H1 (cell line): ENCODE data around the gene SMOC2. TPM values are rescaled to one million over a fixed set of nuclear protein-coding genes. Genes with fewer than 3 reads are reported as not detected.

ENCODE experiments used
- CTCF ChIA-PET: fragments of 300-600 bp; sonication (Branson Sonifier 250); formaldehyde crosslinking; loops from one replicate; lab custom pipeline; 2021; ENCODE audit not compliant: partially characterized antibody; lab: Charles Lee
- POLR2A ChIA-PET: fragments of 300-600 bp; sonication (Branson Sonifier 250); formaldehyde crosslinking; loops from one replicate; lab custom pipeline; 2021; ENCODE audit warnings: inconsistent platforms; ENCODE audit not compliant: partially characterized antibody; lab: Charles Lee
- DNase-seq, 2 experiments: peaks; one replicate each; pipeline versions ENCODE4 v3.0.0 to v3.0.0-alpha.2; 2010 to 2022; ENCODE audit warnings: low spot score in 2 of 2, low read depth in 1 of 2, mixed read lengths in 1 of 2
- FAIRE-seq: peaks from 2 replicates; lab custom pipeline; 2011; peaks lifted over from hg19 to GRCh38; lab: Jason Lieb, UNC
- H2AFZ ChIP-seq: 2 replicates; pipeline ENCODE4 v1.8.1; 2012; ENCODE audit warnings: low read length, inconsistent platforms
- H2AK5ac ChIP-seq: 2 replicates; pipeline ENCODE4 v1.6.1; 2013; ENCODE audit warnings: low read depth, low read length
- H2BK120ac ChIP-seq: replicated peaks from 2 replicates; pipeline ENCODE3; 2013; ENCODE audit warnings: low read depth, low read length, inconsistent platforms
- H2BK12ac ChIP-seq: 2 replicates; pipeline ENCODE4 v1.6.1; 2013; ENCODE audit warnings: low read depth, low read length
- H2BK15ac ChIP-seq: 2 replicates; pipeline ENCODE4 v1.6.1; 2013; ENCODE audit warnings: low read length
- H2BK20ac ChIP-seq: 2 replicates; pipeline ENCODE4 v1.6.1; 2013; ENCODE audit warnings: low read length
- H2BK5ac ChIP-seq: 2 replicates; pipeline ENCODE4 v1.6.1; 2013; ENCODE audit warnings: low read depth, low read length
- H3K14ac ChIP-seq: 2 replicates; pipeline ENCODE4 v1.6.1; 2013; ENCODE audit warnings: inconsistent platforms; ENCODE audit not compliant: insufficient read length
- H3K18ac ChIP-seq: 2 replicates; pipeline ENCODE4 v1.6.1; 2013; ENCODE audit warnings: low read length; ENCODE audit errors: extremely low read depth
- H3K23ac ChIP-seq: 2 replicates; pipeline ENCODE4 v1.6.1; 2013; ENCODE audit warnings: inconsistent platforms; ENCODE audit not compliant: insufficient read length
- H3K23me2 ChIP-seq: 2 replicates; pipeline ENCODE4 v1.6.1; 2013; ENCODE audit warnings: low read depth, low read length
- H3K27ac ChIP-seq: 2 replicates; pipeline ENCODE4 v1.6.1; 2011; ENCODE audit warnings: low read depth, low read length, inconsistent platforms
- H3K27me3 ChIP-seq, 4 experiments: replicated peaks in 1 of 4; 1 replicate in 1 of 4; 2 replicates in 3 of 4; pipeline versions ENCODE4 v1.6.1 to v1.8.1; 2011 to 2013; ENCODE audit warnings: low read length in 3 of 4, mild to moderate bottlenecking in 3 of 4, inconsistent platforms in 2 of 4, mixed read lengths in 2 of 4, moderate library complexity in 1 of 4; ENCODE audit not compliant: control insufficient read depth in 3 of 4, insufficient read depth in 3 of 4; ENCODE audit errors: extremely low read depth in 1 of 4
- H3K36me3 ChIP-seq, 4 experiments: 2 replicates each; pipeline versions ENCODE4 v1.6.1 to v1.8.1; 2011 to 2013; ENCODE audit warnings: mild to moderate bottlenecking in 4 of 4, low read length in 3 of 4, moderate library complexity in 2 of 4, control low read depth in 1 of 4, inconsistent platforms in 1 of 4; ENCODE audit not compliant: insufficient read depth in 4 of 4, control insufficient read depth in 2 of 4
- H3K4ac ChIP-seq: replicated peaks from 2 replicates; pipeline ENCODE3; 2013; ENCODE audit warnings: low read length, low read depth, mixed read lengths, inconsistent platforms; ENCODE audit not compliant: insufficient read length
- H3K4me1 ChIP-seq, 4 experiments: replicated peaks in 1 of 4; 1 replicate in 1 of 4; 2 replicates in 3 of 4; pipeline versions ENCODE4 v1.6.1 to v1.8.1; 2011 to 2013; ENCODE audit warnings: low read length in 3 of 4, inconsistent platforms in 2 of 4, mixed read lengths in 1 of 4; ENCODE audit not compliant: insufficient read depth in 4 of 4, control insufficient read depth in 3 of 4
- H3K4me2 ChIP-seq, 2 experiments: 2 replicates each; pipeline versions ENCODE4 v1.6.1 to v1.8.1; 2011 to 2013; ENCODE audit warnings: low read depth in 2 of 2, low read length in 2 of 2, control low read depth in 1 of 2, inconsistent platforms in 1 of 2, mild to moderate bottlenecking in 1 of 2; ENCODE audit not compliant: insufficient read depth in 1 of 2
- H3K4me3 ChIP-seq, 4 experiments: fragments of 200-600, 300-600 bp in 1 of 4; sonication (generic), shearing (Covaris generic), sonication (Bioruptor Twin) in 1 of 4; 2 replicates each; pipeline versions ENCODE4 v1.5.1 to v1.8.1; 2011 to 2016; ENCODE audit warnings: low read length in 4 of 4, low read depth in 3 of 4, control low read depth in 2 of 4, inconsistent platforms in 2 of 4, mild to moderate bottlenecking in 2 of 4, mixed read lengths in 1 of 4, moderate library complexity in 1 of 4; ENCODE audit not compliant: insufficient read depth in 2 of 4; ENCODE audit errors: extremely low read depth in 1 of 4
- H3K56ac ChIP-seq: replicated peaks from 2 replicates; pipeline ENCODE3; 2013; ENCODE audit warnings: low read depth, mild to moderate bottlenecking, mixed read lengths, low read length, inconsistent platforms; ENCODE audit not compliant: insufficient read length
- H3K79me1 ChIP-seq: 2 replicates; pipeline ENCODE4 v1.6.1; 2013; ENCODE audit warnings: low read depth, low read length, control low read depth
- H3K79me2 ChIP-seq, 2 experiments: 2 replicates each; pipeline versions ENCODE4 v1.6.1 to v1.8.1; 2012 to 2013; ENCODE audit warnings: low read length in 2 of 2, mild to moderate bottlenecking in 2 of 2, inconsistent platforms in 1 of 2; ENCODE audit not compliant: insufficient read depth in 2 of 2, control insufficient read depth in 1 of 2
- H3K9ac ChIP-seq, 4 experiments: replicated peaks in 1 of 4; 1 replicate in 1 of 4; 2 replicates in 3 of 4; pipeline versions ENCODE4 v1.6.1 to v1.8.1; 2011 to 2013; ENCODE audit warnings: low read depth in 3 of 4, low read length in 3 of 4, control low read depth in 2 of 4, mild to moderate bottlenecking in 2 of 4, moderate library complexity in 2 of 4, inconsistent platforms in 1 of 4; ENCODE audit errors: extremely low read depth in 1 of 4
- H3K9me3 ChIP-seq, 2 experiments: 2 replicates each; pipeline versions ENCODE4 v1.6.1 to v1.8.1; 2012 to 2013; ENCODE audit warnings: mild to moderate bottlenecking in 2 of 2, moderate library complexity in 2 of 2, control low read depth in 1 of 2, inconsistent platforms in 1 of 2, low read depth in 1 of 2, low read length in 1 of 2, mixed read lengths in 1 of 2; ENCODE audit not compliant: insufficient read depth in 2 of 2
- H4K20me1 ChIP-seq, 2 experiments: replicated peaks in 1 of 2; 2 replicates each; pipeline versions ENCODE3 to v1.8.1; 2011 to 2013; ENCODE audit warnings: inconsistent platforms in 2 of 2, low read length in 2 of 2, mild to moderate bottlenecking in 1 of 2; ENCODE audit not compliant: insufficient read depth in 2 of 2, control insufficient read depth in 1 of 2
- H4K5ac ChIP-seq: 2 replicates; pipeline ENCODE4 v1.6.1; 2013; ENCODE audit warnings: low read length, low read depth, mixed read lengths, inconsistent platforms; ENCODE audit not compliant: insufficient read length
- H4K8ac ChIP-seq: 2 replicates; pipeline ENCODE4 v1.8.0; 2013; ENCODE audit warnings: mild to moderate bottlenecking, moderate library complexity, low read length, inconsistent platforms; ENCODE audit not compliant: insufficient read depth; ENCODE audit errors: extremely low read depth
- H4K91ac ChIP-seq: replicated peaks from 2 replicates; pipeline ENCODE3; 2013; ENCODE audit warnings: low read length, mixed read lengths, inconsistent platforms; ENCODE audit not compliant: insufficient read length
- BACH1 ChIP-seq: IDR thresholded peaks from 2 replicates; pipeline ENCODE4 v1.6.1; 2012; ENCODE audit warnings: low read length, improper control_type of control experiment
- BCL11A ChIP-seq, 2 experiments: IDR thresholded peaks; one replicate each; pipeline ENCODE4 v1.6.1; 2011; ENCODE audit warnings: low read depth in 2 of 2, low read length in 2 of 2, mild to moderate bottlenecking in 2 of 2
- BRCA1 ChIP-seq: IDR thresholded peaks from 2 replicates; pipeline ENCODE4 v1.6.1; 2012; ENCODE audit warnings: low read depth, low read length, improper control_type of control experiment
- CBX5 ChIP-seq: fragments of 300-800, 300-1000 bp; sonication (generic); IDR thresholded peaks from 2 replicates; pipeline ENCODE4 v1.7.1; 2016; ENCODE audit warnings: antibody characterized with exemption, low read length, low read depth
- CHD1 ChIP-seq: IDR thresholded peaks from 2 replicates; pipeline ENCODE4 v1.6.1; 2012; ENCODE audit warnings: low read depth, low read length, improper control_type of control experiment
- CREB1 ChIP-seq: IDR thresholded peaks from 2 replicates; pipeline ENCODE4 v1.6.1; 2012; ENCODE audit warnings: inconsistent platforms
- CTCF ChIP-seq, 3 experiments: IDR thresholded peaks; 1 replicate in 2 of 3; 2 replicates in 1 of 3; pipeline versions ENCODE4 v1.5.1 to v1.6.1; 2011; ENCODE audit warnings: low read length in 3 of 3, mild to moderate bottlenecking in 3 of 3, inconsistent platforms in 2 of 3, low read depth in 1 of 3, moderate library complexity in 1 of 3; ENCODE audit not compliant: insufficient read depth in 1 of 3; ENCODE audit errors: control extremely low read depth in 1 of 3
- MAFK ChIP-seq: IDR thresholded peaks from 2 replicates; pipeline ENCODE4 v1.6.1; 2012; ENCODE audit warnings: low read depth, mild to moderate bottlenecking, improper control_type of control experiment, low read length
- NANOG ChIP-seq: IDR thresholded peaks from 2 replicates; pipeline ENCODE4 v1.6.1; 2011; ENCODE audit warnings: low read length, low read depth, mild to moderate bottlenecking, inconsistent platforms; ENCODE audit not compliant: insufficient read depth, poor library complexity, severe bottlenecking
- RNF2 ChIP-seq: fragments of 200-900, 300-1000 bp; sonication (generic); IDR thresholded peaks from 2 replicates; pipeline ENCODE4 v1.7.1; 2016; ENCODE audit warnings: borderline replicate concordance, low read depth, mild to moderate bottlenecking, antibody characterized with exemption, low read length; ENCODE audit not compliant: poor library complexity, severe bottlenecking; ENCODE audit errors: missing control alignments
- WGBS, 2 experiments: shearing (Covaris generic) in 1 of 2; methylation state at CpG; one replicate each; pipeline versions ENCODE4 v1.1.6 to v1.1.7; 2013 to 2015; ENCODE audit warnings: low lambda C conversion rate in 2 of 2, mixed read lengths in 2 of 2, inconsistent platforms in 1 of 2, low coverage in 1 of 2, missing lambda C conversion rate in 1 of 2; ENCODE audit not compliant: insufficient replicate concordance in 2 of 2, insufficient coverage in 1 of 2, insufficient read length in 1 of 2; ENCODE audit errors: extremely low coverage in 1 of 2, missing lambda C conversion rate in 1 of 2; 5-methylcytosine and 5-hydroxymethylcytosine counted together
- polyA plus RNA-seq, 7 experiments: library from polyadenylated mRNA; depleted of rRNA in 3 of 7; stranded (reverse) in 5 of 7; unstranded in 2 of 7; fragments of >200 nt in 5 of 7; fragments of 200-250 nt in 2 of 7; gene quantifications; 1 replicate in 5 of 7; 2 replicates in 1 of 7; 4 replicates in 1 of 7; pipeline versions ENCODE4 v1.2.1 to v1.2.3, GENCODE V29; 2011 to 2013; ENCODE audit warnings: missing spikeins in 2 of 7, mixed read lengths in 2 of 7
- total RNA-seq: library from RNA; stranded (reverse); fragmentation: NEBNext Ultra II Directional; extraction: Animal tissue kit (Norgen Biotek cat#: 25700); gene quantifications from 2 replicates; pipeline ENCODE4 v1.2.1, GENCODE V29; 2021

SMOC2 gene
- total and polyA plus RNA-seq, 2 of the 8 experiments (the other 6 are each of a cell fraction or from before 2014, with no cell fraction given), result 7.7 to 8.5 TPM

GRCh38 chr6:168517742-168518347, 76.9 kb downstream of the SMOC2 start:
- peak overlapping the region; percentile 89; the same call in 1 of the 2 replicates for H2AK5ac ChIP-seq
- no peak for FAIRE-seq
- no peak overlapping the region for H3K23ac ChIP-seq
- H3K18ac ChIP-seq, result no peak overlapping the region
- no peak overlapping the region for H2BK20ac ChIP-seq
- H3K9me3 ChIP-seq, result peaks cover 0 to 4% of the 10 kb centered on the region in 2 experiments; a peak in 1 of 4 replicates
- no peaks in the 10 kb centered on the region for H3K79me2 ChIP-seq
- 86% methylated on average over 32 of the region's 39 CpGs; no CpG with 5 or more reads in 1 of the 2 experiments for WGBS, 2 experiments
- H2BK12ac ChIP-seq, result no peak overlapping the region
- DNase-seq, result no peak
- no peak overlapping the region for H4K8ac ChIP-seq
- H3K4ac ChIP-seq, result no peak overlapping the region
- no peak overlapping the region for H2BK15ac ChIP-seq
- H3K4me2 ChIP-seq, result no peak overlapping the region
- no peak overlapping the region for H3K9ac ChIP-seq
- POLR2A ChIA-PET, result interaction anchor here (0.9 kb wide), 1 partner anchor 18 kb away, joined by 3 read pairs; no protein-coding TSS in a partner anchor
- H3K56ac ChIP-seq, result no peak overlapping the region
- H3K27ac ChIP-seq, result no peak overlapping the region
- no peak overlapping the region for H3K4me3 ChIP-seq
- CTCF ChIA-PET, result interaction anchor here (0.6 to 1.7 kb wide), 6 partner anchors 8 to 713 kb away, joined by 3 to 6 read pairs (median 4); no protein-coding TSS in a partner anchor
- H3K23me2 ChIP-seq, result peaks cover 8% of the 10 kb centered on the region
- no peaks in the 10 kb centered on the region for H3K27me3 ChIP-seq
- no peak overlapping the region for H2BK5ac ChIP-seq
- no peak overlapping the region for H4K5ac ChIP-seq
- H2AFZ ChIP-seq, result no peak overlapping the region
- no peak overlapping the region for H2BK120ac ChIP-seq
- H4K91ac ChIP-seq, result peak overlapping the region; percentile 12
- 0 out of 7 replicates have a peak, but pooled peaks cover 0 to 3% (median 0%) of the 10 kb centered on the region in 4 experiments for H3K4me1 ChIP-seq
- peaks cover 0 to 7% of the 10 kb centered on the region in 2 experiments for H4K20me1 ChIP-seq
- H3K14ac ChIP-seq, result no peak overlapping the region
- no peaks in the 10 kb centered on the region for H3K79me1 ChIP-seq
- H3K36me3 ChIP-seq, result no peaks in the 10 kb centered on the region; a peak in 1 of 8 replicates
- TF ChIP-seq NANOG, result no peak
- TF ChIP-seq CBX5, result no peak
- no peak for TF ChIP-seq BCL11A (IDR thresholded peaks at IDR 0.05; ENCODE audit: low read depth in 2 of 2, low read length in 2 of 2)
- TF ChIP-seq CTCF (IDR thresholded peaks at IDR 0.05; ENCODE audit: control extremely low read depth in 1 of 3, insufficient read depth in 1 of 3, low read depth in 1 of 3, low read length in 3 of 3), result no peak
- TF ChIP-seq MAFK, result no peak
- no peak for TF ChIP-seq RNF2
- TF ChIP-seq CREB1, result no peak
- no peak for TF ChIP-seq CHD1
- no peak for TF ChIP-seq BRCA1
- TF ChIP-seq BACH1, result no peak
